ENCODE results near the gene DNAJC3.

The DNAJC3 gene

GRCh38 chr13:95793781-95794180 is 116.8 kb downstream of the DNAJC3 start:
- TF ChIP-seq FOXP2 (optimal IDR thresholded peaks at IDR 0.05; ENCODE audit: borderline replicate concordance, extremely low read depth, extremely low read length, insufficient read depth): no peak
- TF ChIP-seq TAF1 (IDR thresholded peaks at IDR 0.05; ENCODE audit: borderline replicate concordance, insufficient read depth, low read length): no peak
- TF ChIP-seq SIN3A (IDR thresholded peaks at IDR 0.05; ENCODE audit: borderline replicate concordance, insufficient read depth, low read length): no peak

- TF ChIP-seq FOXP2 (optimal IDR thresholded peaks at IDR 0.05; ENCODE audit: borderline replicate concordance, extremely low read depth, extremely low read length, insufficient read depth) (no peak), SIN3A (IDR thresholded peaks at IDR 0.05; ENCODE audit: borderline replicate concordance, insufficient read depth, low read length) (no peak), TAF1 (IDR thresholded peaks at IDR 0.05; ENCODE audit: borderline replicate concordance, insufficient read depth, low read length) (no peak)
- TF ChIP-seq, protein P1, sequence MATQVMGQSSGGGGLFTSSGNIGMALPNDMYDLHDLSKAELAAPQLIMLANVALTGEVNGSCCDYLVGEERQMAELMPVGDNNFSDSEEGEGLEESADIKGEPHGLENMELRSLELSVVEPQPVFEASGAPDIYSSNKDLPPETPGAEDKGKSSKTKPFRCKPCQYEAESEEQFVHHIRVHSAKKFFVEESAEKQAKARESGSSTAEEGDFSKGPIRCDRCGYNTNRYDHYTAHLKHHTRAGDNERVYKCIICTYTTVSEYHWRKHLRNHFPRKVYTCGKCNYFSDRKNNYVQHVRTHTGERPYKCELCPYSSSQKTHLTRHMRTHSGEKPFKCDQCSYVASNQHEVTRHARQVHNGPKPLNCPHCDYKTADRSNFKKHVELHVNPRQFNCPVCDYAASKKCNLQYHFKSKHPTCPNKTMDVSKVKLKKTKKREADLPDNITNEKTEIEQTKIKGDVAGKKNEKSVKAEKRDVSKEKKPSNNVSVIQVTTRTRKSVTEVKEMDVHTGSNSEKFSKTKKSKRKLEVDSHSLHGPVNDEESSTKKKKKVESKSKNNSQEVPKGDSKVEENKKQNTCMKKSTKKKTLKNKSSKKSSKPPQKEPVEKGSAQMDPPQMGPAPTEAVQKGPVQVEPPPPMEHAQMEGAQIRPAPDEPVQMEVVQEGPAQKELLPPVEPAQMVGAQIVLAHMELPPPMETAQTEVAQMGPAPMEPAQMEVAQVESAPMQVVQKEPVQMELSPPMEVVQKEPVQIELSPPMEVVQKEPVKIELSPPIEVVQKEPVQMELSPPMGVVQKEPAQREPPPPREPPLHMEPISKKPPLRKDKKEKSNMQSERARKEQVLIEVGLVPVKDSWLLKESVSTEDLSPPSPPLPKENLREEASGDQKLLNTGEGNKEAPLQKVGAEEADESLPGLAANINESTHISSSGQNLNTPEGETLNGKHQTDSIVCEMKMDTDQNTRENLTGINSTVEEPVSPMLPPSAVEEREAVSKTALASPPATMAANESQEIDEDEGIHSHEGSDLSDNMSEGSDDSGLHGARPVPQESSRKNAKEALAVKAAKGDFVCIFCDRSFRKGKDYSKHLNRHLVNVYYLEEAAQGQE (IDR thresholded peaks at IDR 0.05; ENCODE audit: insufficient read depth in 1 of 2, low read depth in 2 of 2, low read length in 2 of 2): no peak
These were observed 120.1 kb downstream of the DNAJC3 start for GRCh38 chr13:95797016-95797415.

- TF ChIP-seq FOXP2 (optimal IDR thresholded peaks at IDR 0.05; ENCODE audit: borderline replicate concordance, extremely low read depth, extremely low read length, insufficient read depth): no peak
- TF ChIP-seq POLR2AphosphoS5 (IDR thresholded peaks at IDR 0.05; ENCODE audit: low read depth, low read length): no peak
- no peak for TF ChIP-seq TAF1 (IDR thresholded peaks at IDR 0.05; ENCODE audit: borderline replicate concordance, insufficient read depth, low read length)
- no peak for TF ChIP-seq SIN3A (IDR thresholded peaks at IDR 0.05; ENCODE audit: borderline replicate concordance, insufficient read depth, low read length)
- TF ChIP-seq, protein P1 (IDR thresholded peaks at IDR 0.05; ENCODE audit: insufficient read depth in 1 of 2, low read depth in 2 of 2, low read length in 2 of 2): no peak
These were observed 123.5 kb downstream of the DNAJC3 start for GRCh38 chr13:95800436-95800835.

GRCh38 chr13:95801825-95802224 is 124.9 kb downstream of the DNAJC3 start:
- TF ChIP-seq POLR2AphosphoS5 (IDR thresholded peaks at IDR 0.05; ENCODE audit: low read depth, low read length) (no peak), SIN3A (IDR thresholded peaks at IDR 0.05; ENCODE audit: borderline replicate concordance, insufficient read depth, low read length) (no peak), FOXP2 (optimal IDR thresholded peaks at IDR 0.05; ENCODE audit: borderline replicate concordance, extremely low read depth, extremely low read length, insufficient read depth) (no peak), TAF1 (IDR thresholded peaks at IDR 0.05; ENCODE audit: borderline replicate concordance, insufficient read depth, low read length) (no peak)
- TF ChIP-seq, protein P1 (IDR thresholded peaks at IDR 0.05; ENCODE audit: insufficient read depth in 1 of 2, low read depth in 2 of 2, low read length in 2 of 2): no peak

- TF ChIP-seq SIN3A (IDR thresholded peaks at IDR 0.05; ENCODE audit: borderline replicate concordance, insufficient read depth, low read length): no peak
- TF ChIP-seq, protein P1 (IDR thresholded peaks at IDR 0.05; ENCODE audit: insufficient read depth in 1 of 2, low read depth in 2 of 2, low read length in 2 of 2): no peak
- TF ChIP-seq TAF1 (IDR thresholded peaks at IDR 0.05; ENCODE audit: borderline replicate concordance, insufficient read depth, low read length): no peak
- no peak for TF ChIP-seq FOXP2 (optimal IDR thresholded peaks at IDR 0.05; ENCODE audit: borderline replicate concordance, extremely low read depth, extremely low read length, insufficient read depth)
- no peak for TF ChIP-seq POLR2AphosphoS5 (IDR thresholded peaks at IDR 0.05; ENCODE audit: low read depth, low read length)
These were observed 129.0 kb downstream of the DNAJC3 start for GRCh38 chr13:95805921-95806320.
